ENCODE data around the gene PTPRJ.

The PTPRJ gene

GRCh38 chr11:47997063-47998053 is 17.0 kb downstream of the PTPRJ start:
- DNase-seq (ENCODE audit: low spot score), result no peak

- DNase-seq (ENCODE audit: low spot score), result no peak
Observed at GRCh38 chr11:47998345-47998732, 18.0 kb downstream of the PTPRJ start.

DNA sequence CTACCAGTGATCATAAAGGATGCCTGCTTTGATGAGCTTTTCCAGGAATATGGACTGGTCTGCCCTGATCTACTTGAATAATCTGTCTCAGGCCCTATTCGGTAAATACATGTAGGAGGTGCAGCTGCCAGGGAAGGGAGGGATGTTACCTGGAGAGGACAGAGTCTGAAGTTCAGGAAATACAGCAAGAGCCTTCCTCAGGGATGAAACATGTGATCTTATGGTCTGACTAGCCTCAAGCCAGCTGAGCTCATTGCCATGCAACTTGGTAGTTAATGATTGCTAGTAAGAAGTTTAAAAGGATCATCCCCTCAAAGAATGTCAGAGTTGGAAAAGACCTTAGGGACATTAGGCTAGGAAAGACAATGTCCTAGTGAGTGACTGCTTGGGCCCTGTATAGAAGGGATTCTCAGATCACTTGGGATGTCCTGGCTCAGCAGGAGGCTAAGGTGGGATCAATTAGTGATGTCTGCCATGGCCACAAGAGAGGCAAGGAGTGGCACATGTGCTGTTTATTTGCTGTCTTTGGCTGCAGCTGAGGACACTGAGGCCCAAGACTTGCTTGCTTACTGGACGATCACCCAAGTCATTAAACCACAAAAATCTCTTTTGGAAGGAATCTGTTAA is 18.5 kb downstream of the PTPRJ start:
- no peak for DNase-seq (ENCODE audit: low spot score)

GRCh38 chr11:48000432-48000831 is 20.1 kb downstream of the PTPRJ start:
- no peak for DNase-seq (ENCODE audit: low spot score)

DNA sequence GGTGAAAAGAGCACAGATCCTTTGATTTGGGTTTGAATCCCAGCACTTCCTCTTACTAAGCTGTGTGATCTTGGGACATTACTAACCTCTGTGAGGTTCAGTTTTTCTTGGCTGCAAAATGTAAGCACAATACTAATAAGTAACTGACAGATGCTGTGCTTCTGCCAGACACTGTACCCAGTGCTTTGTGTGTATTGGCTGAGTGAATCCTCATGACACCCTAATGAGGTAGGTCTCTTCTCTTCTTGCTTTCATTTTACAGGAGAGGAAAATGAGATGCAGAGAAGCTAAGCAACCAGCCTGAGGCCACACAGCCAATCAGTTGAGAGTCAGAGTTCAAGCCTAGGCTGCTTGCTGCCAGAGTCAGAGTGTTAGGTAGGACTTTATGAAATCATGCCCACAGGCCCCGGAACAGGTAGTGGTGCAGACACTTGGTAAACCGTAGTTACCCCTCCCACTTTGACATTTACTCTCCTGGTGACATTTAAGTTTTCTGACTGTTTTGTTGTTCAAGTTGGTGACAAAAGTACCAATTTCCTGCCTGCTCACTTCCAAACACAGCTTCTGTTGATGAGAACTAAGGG is 21.2 kb downstream of the PTPRJ start:
- no peak for DNase-seq (ENCODE audit: low spot score)

DNA sequence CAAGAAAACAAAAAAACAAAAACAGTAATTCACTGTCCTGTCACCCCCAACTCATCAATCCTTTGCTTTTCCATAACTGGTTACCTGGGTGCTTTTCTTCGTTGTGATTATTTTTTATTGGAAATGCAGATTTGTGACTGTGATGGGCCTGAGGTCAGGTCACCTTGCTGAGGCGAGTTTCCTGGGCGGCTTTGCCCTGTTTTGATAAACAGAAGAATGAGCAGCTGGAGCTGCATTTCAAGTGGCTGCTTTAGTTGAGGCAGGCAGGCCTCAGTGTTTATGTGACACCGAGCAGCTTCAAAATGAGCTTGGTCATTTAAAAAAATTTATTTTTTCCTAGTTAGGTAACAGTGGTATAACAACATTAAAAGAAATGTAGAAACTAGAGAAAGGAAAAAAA is 22.2 kb downstream of the PTPRJ start:
- DNase-seq (ENCODE audit: low spot score), result no peak

DNA sequence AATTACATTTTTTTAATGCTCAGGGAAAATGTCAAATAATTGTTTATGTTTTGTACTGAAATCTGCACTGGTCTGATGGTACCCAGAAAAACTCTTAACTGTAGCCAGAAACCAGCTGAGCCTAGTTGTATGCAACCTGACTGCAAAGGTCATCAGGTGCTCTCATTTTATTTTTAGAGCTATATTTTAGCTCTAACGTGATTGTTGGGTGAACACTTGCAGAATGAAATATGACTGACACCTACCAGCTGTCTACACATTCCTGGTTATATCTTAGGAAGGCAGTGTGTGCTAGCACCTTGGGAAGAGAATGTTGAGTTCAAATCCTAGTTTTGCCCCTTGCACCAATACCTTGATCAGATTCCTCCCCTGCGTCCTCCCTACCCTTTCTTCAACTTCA is 23.6 kb downstream of the PTPRJ start:
- DNase-seq (ENCODE audit: low spot score), result no peak

GRCh38 chr11:48004456-48004855 is 24.1 kb downstream of the PTPRJ start:
- no peak for DNase-seq (ENCODE audit: low spot score)

DNA sequence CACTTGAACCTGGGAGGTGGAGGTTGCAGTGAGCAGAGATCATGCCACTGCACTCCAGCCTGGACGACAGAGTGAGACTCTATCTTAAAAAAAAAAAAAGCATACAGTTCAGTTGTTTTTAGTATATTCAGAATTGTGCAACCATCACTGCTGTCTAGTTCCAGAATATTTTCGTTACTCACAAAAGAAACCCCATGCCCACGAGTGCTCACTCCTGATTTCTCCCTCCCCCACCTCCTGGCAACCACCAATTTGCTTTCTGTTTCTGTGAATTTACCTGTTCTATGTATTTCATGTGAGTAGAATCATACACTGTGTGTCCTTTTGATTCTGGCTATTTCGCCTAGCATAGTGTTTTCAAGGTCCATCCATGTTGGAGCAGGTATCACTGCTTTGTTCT is 24.8 kb downstream of the PTPRJ start:
- no peak for DNase-seq (ENCODE audit: low spot score)

- DNase-seq (ENCODE audit: low spot score), result peak; percentile 57
Observed at GRCh38 chr11:48005831-48006270, 25.5 kb downstream of the PTPRJ start.

DNA sequence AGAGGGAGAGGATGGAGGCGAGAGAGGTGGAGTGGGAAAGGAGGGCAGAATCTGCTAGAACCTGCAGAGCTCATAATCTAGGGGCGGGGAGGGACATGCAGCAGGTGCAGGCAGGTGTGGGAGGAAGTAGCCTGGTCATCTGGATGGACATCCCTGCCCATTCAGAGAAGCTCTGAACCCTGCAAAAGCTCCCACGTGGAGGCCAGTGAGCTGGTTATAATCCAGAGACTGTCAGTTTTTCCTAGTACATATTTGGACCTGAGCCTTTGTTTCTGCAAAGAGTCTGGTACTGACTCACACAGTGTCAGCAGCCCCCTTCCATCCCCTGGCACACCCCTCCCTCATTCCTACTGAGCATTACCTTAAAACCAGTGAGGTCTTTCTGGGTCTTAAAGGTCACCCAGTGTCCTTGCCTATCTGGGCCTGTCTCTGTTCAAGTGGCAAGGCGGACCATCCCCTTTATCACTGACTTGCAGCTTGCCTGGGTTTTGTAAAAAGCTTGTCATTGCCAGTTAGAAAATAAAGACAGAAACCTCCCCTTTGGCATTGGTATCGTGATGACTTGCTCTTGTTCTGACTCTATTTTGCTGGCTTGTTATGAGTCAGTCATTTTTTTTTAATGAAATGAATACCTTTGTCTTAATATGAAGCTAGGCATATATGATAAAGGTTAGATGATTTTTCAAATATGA is 26.1 kb downstream of the PTPRJ start:
- DNase-seq (ENCODE audit: low spot score), result no peak

DNA sequence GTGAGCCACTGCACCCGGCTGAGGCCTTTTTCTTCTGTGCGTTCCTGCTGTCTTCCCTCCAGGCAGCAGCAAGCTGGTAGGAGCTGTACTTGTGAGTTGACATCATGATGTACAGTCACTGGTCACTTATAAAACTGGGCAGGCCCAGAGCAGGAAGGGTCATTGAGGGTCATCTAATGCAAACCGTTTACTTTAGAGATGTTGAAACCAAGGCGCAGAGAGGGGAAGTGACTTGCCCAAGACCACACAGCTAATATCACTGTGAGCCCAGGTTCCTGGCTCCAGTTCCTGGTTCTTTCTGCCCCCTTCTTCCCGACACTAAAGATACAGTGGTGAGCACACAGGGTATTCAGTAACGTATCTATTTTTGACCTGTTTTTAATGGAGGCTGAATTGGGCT is 27.3 kb downstream of the PTPRJ start:
- DNase-seq (ENCODE audit: low spot score), result no peak

DNA sequence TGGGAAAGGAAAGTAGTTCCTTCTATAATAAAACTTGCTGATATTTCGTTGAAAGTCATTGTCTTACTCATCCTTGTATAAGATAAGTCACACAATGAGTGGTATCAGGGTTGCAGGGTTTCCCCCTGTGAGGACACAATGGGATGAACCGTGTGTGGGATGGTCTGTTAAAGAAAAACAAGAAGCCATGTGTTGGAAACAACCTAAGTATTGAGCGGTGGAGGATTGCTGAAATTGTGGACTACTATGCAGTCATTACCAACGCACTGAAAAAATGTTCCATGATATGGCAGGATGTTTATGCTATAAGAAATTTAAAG is 28.6 kb downstream of the PTPRJ start:
- no peak for DNase-seq (ENCODE audit: low spot score)

- DNase-seq (ENCODE audit: low spot score), result no peak
Observed at GRCh38 chr11:48011102-48011797, 30.9 kb downstream of the PTPRJ start.

DNA sequence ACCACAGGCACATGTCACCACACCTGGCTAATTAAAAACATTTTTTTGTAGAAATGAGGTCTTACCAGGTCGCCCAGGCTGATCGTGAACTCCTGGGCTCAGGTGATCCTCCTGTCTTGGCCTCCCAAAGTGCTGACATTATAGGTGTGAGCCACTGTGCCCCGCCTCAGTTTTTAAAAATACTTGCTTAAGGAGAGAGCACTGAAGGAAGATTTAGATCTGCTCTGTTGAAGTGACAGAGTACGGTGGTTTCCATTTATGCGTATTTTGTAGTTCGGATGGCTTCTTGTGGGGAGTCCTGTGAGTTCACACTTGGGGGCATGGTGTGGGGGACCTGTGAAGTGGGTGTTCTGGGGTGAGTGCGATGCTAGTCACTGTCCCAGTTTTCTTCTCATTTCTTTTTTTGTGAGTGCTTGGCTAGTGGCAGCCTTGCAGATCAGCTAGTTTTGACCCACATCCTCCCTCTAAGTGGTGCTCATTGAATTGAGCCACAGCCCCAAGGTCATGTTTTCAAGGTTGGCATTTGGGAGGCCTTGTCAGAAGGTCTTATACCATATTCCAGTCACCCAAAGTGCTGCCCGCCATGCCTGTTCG is 31.5 kb downstream of the PTPRJ start:
- DNase-seq (ENCODE audit: low spot score), result no peak

DNA sequence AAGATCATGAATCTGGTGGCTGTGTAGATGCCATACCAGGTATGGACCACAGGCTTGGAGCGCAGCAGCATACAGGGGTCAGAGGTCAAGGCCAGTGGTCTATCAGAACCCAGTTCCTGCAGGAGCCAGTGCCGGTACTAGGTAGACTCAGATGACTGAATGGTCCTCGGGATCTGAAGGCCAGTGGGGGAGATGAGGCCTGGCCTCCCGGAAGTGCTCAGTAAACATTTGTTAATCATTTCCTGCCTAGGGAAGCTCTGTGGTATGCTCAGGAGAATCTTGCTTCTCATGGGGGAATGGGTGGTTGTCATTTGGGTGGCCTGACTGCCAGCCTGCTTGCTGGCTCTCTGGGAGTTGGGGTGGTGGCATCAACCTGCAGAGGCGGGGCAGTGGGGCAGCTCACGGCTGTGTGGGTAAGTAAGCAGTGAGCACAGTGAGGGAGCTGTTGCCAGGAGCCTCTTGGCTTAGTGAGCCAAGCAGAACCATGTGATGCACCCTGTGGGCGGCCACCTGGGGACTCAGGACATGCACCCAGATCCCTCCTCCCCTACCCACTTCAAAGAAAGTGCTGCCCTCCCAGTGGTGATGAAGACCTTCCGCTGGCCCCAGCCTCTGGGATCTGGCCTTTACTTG is 33.0 kb downstream of the PTPRJ start:
- DNase-seq (ENCODE audit: low spot score), result no peak

- no peak for DNase-seq (ENCODE audit: low spot score)
Observed at GRCh38 chr11:48014917-48015316, 34.6 kb downstream of the PTPRJ start.

GRCh38 chr11:48017105-48017830 is 36.9 kb downstream of the PTPRJ start:
- DNase-seq (ENCODE audit: low spot score), result no peak

DNA sequence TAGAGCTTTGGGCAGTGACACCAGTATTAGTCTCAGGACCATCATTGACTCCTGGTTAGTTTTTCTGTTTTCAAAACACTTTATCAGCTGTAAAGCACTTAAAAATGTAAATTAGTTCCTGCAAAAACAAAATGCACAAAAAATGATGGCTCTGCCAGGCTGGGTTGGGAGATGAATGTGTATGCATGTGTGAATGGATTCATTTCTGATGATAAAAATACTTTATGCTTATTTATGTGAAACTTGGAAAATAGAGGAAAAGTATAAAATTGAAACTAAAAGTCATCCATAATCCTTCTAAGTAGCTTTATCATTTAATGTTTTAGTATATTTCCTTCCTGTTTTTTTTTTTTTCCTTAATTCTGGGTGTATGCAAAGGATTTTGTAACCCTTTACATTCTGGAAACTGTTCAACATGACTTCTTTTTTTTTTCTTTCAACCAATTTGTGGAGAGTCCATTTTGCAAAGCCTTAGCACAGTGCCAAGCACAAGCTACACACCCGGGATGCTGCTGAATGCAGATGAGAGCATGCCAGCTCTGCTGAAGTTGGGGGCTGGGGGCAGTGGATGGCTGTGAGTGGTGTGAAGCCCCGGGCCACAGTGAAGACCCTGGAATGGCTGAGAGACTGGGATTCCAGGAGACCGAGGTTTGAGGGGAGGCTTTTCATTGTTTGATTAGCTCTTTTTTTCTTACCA is 37.6 kb downstream of the PTPRJ start:
- no peak for DNase-seq (ENCODE audit: low spot score)

All from iPS-NIHi11 (cell line).